Adipocyte (in vitro differentiated cells): ENCODE results near the gene OR10G2.

Source experiments
- DNase-seq: peaks from one replicate; pipeline ENCODE4 v3.0.0-alpha.2; 2015; ENCODE audit warnings: low read depth
- H3K27me3 ChIP-seq: replicated peaks from 2 replicates; pipeline ENCODE4 v1.7.0; 2013; ENCODE audit warnings: mild to moderate bottlenecking, low read length, moderate library complexity; ENCODE audit not compliant: control insufficient read depth, insufficient read depth
- H3K36me3 ChIP-seq: 2 replicates; pipeline ENCODE4 v1.7.0; 2013; ENCODE audit warnings: low read length, mild to moderate bottlenecking, moderate library complexity; ENCODE audit not compliant: control insufficient read depth, insufficient read depth, severe bottlenecking
- H3K4me1 ChIP-seq: 2 replicates; pipeline ENCODE4 v1.7.0; 2013; ENCODE audit warnings: mild to moderate bottlenecking, low read length, moderate library complexity; ENCODE audit not compliant: control insufficient read depth, insufficient read depth
- H3K4me3 ChIP-seq: 2 replicates; pipeline ENCODE4 v1.7.0; 2013; ENCODE audit warnings: mild to moderate bottlenecking, low read length, moderate library complexity
- H3K9ac ChIP-seq: 2 replicates; pipeline ENCODE4 v1.7.0; 2013; ENCODE audit warnings: mild to moderate bottlenecking, low read length, moderate library complexity
- H3K9me3 ChIP-seq: 2 replicates; pipeline ENCODE4 v1.7.0; 2013; ENCODE audit warnings: mild to moderate bottlenecking, low read length, moderate library complexity; ENCODE audit not compliant: control insufficient read depth

The OR10G2 gene, protein sequence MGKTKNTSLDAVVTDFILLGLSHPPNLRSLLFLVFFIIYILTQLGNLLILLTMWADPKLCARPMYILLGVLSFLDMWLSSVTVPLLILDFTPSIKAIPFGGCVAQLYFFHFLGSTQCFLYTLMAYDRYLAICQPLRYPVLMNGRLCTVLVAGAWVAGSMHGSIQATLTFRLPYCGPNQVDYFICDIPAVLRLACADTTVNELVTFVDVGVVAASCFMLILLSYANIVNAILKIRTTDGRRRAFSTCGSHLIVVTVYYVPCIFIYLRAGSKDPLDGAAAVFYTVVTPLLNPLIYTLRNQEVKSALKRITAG

DNA sequence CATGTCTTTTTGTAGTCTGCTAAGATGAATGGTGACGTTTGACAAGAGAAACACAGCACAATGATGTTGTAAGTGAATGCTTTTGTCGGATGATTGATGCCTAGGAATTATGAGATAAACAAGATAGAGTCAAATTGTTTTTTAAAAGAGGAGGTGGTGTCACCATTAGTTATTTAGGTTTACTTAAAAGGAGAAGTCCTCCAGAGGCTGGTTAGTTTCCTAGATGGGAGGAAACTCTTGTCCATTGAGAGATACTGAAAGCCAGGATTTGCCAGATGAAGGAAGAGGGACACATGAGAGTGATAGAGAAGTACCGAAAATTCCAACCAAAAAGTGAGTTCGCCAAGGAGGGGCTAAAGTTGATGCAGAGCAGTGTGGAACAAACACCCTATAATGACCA is at the start of gene OR10G2:
TSS of gene OR10G2 (minus strand) at position 101 of the 400 bp plus-strand sequence. CDS start at position 3, 98 bp downstream.
- no peak within 1 kb of the TSS for H3K9ac ChIP-seq
- H3K4me1 ChIP-seq = no peaks in the 10 kb centered on the region
- H3K27me3 ChIP-seq = no peaks in the 10 kb centered on the region
- H3K4me3 ChIP-seq = no peak within 1 kb of the TSS
- H3K9me3 ChIP-seq = peaks cover 4% of the 10 kb centered on the region
- no peak for DNase-seq
- H3K36me3 ChIP-seq = no peaks in the 10 kb centered on the region

DNA sequence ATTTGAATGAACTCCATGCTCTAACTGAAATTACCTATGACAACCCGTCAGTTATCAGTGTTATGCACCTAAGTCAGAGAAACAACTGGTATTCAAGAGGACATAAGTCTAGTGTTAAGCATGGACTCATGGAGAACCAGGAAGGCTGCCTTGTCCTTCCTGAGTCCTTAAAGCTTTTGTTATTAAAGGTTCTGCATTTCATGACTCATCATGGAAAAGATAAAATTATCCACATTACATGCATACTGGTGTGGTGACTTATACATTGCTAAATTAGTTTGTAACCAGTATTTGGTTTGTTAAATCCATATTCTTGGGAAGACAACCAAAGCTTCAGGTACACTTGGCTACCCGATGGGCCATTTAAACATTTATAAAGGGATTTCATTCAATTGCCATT is 45.3 kb upstream of the OR10G2 start:
- H3K9ac ChIP-seq = no peak overlapping the region
- peaks cover 3% of the 10 kb centered on the region for H3K9me3 ChIP-seq
- H3K4me3 ChIP-seq = no peak overlapping the region
- no peaks in the 10 kb centered on the region for H3K4me1 ChIP-seq
- no peaks in the 10 kb centered on the region for H3K36me3 ChIP-seq
- DNase-seq = peak; percentile 31
- H3K27me3 ChIP-seq = no peaks in the 10 kb centered on the region

DNA sequence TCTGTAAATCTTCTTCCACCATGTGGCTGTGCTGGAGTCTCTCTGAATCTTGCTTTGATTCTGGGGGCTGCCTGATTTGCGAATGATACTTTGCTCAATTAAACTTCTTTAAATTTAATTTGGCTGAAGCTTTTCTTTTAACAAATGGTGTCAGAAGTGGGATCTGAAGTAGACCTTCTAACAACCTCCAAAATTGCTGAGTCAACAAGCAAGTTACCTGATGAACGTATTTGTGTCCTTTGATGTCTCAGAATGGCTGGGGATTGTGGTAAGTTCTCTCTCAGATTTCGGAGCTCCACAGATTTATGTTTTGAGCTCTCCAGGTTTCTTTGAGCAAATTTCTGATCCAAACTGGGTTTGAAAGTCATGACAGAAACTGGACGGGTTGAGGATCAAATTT is 40.8 kb upstream of the OR10G2 start:
- Histone ChIP-seq H3K9me3 (peaks cover 3% of the 10 kb centered on the region), H3K4me1 (no peaks in the 10 kb centered on the region), H3K9ac (no peak overlapping the region), H3K36me3 (no peaks in the 10 kb centered on the region), H3K27me3 (no peaks in the 10 kb centered on the region), H3K4me3 (no peak overlapping the region)
- no peak for DNase-seq

DNA sequence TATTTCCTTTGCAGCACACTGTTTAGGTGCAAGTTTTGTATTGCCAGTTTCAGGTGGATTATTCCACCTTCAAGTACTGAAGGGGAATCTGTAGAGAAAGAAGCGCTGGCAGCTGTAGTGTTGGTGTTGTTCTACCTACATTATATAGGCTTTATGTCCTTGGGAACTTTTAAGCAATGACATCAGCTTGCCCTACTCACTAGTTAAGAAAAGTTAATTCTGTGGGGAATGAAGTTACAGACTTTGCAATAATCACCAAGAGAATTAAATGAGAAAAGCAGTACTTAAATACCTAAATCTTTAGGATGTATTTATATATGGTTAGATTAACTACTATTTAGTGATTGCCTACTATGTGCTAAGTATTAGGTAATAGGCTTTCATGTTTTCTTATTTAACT is 39.0 kb upstream of the OR10G2 start, which contains the start of gene OR4E1:
TSS of gene OR4E1 (minus strand) at position 101 of the 400 bp plus-strand sequence. CDS start 2,883 bp downstream, outside the sequence.
- no peaks in the 10 kb centered on the region for H3K4me1 ChIP-seq
- no peak for DNase-seq
- peaks cover 3% of the 10 kb centered on the region for H3K9me3 ChIP-seq
- no peak within 1 kb of the TSS for H3K4me3 ChIP-seq
- H3K27me3 ChIP-seq = no peaks in the 10 kb centered on the region
- no peaks in the 10 kb centered on the region for H3K36me3 ChIP-seq
- H3K9ac ChIP-seq = no peak within 1 kb of the TSS

DNA sequence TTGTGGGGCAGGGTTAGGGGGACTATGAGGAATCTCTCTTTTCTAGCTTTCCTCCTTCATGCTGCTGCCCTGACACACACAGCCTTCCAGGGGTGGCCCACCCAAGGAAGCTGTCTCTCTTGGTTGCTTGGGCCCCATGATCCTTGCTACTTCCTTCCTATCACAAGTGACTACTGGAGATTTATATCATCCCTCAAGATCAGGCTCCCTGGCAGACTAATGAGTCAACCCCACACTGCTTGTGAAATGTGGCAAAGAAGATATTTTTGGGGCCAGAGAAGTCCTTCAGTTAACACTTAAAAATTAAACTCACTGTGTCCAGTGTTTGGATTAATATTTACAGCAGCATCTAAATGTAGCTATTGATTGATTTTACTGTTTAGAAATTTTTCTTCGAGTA is 37.4 kb upstream of the OR10G2 start:
- Histone ChIP-seq H3K9me3 (peaks cover 3% of the 10 kb centered on the region), H3K9ac (no peak overlapping the region), H3K4me3 (no peak overlapping the region), H3K27me3 (no peaks in the 10 kb centered on the region), H3K36me3 (no peaks in the 10 kb centered on the region), H3K4me1 (no peaks in the 10 kb centered on the region)
- DNase-seq = no peak

DNA sequence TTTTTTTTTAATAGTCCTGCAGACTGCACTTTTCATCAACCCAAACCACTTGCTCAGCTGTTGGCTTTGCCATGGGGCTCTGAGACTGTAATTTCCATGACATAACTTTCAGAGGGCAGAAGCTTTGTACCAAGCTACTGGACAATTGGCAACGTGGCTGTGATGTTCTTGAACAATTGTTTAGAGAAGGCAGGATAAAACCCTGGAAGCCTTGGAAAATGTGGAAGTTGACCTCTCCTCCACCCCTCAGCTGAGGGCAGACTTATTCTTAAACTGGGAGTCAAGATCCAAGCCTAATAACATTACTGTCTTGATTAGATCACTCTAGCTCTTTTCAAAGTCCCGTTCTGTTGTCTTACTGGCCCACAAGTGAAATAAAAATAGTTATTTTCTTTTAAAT is 36.6 kb upstream of the OR10G2 start:
- Histone ChIP-seq H3K27me3 (no peaks in the 10 kb centered on the region), H3K4me3 (no peak overlapping the region), H3K36me3 (no peaks in the 10 kb centered on the region), H3K9ac (no peak overlapping the region), H3K4me1 (no peaks in the 10 kb centered on the region), H3K9me3 (peaks cover 3% of the 10 kb centered on the region)
- DNase-seq = no peak

DNA sequence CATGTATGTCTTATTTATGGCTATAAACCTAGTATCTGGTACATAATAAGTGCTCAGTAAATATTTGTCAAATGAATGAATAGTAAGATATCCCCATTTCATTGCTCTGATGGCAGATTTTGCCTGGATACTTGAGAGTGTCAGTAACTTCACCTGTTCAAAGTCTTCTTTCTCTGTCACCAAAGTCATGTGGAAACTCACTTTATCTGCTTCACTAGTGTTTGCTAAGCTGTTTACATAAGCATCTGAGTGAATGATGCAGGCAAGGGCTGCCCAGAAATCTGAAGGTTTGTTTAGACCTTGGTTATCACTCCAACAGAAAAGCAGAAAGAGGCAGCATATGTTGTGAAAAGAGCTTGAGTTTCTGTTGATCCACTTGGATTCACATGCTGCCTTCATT is 34.5 kb upstream of the OR10G2 start:
- Histone ChIP-seq H3K4me1 (no peaks in the 10 kb centered on the region), H3K9ac (no peak overlapping the region), H3K4me3 (no peak overlapping the region), H3K36me3 (no peaks in the 10 kb centered on the region), H3K9me3 (peaks cover 2% of the 10 kb centered on the region), H3K27me3 (no peaks in the 10 kb centered on the region)
- no peak for DNase-seq

DNA sequence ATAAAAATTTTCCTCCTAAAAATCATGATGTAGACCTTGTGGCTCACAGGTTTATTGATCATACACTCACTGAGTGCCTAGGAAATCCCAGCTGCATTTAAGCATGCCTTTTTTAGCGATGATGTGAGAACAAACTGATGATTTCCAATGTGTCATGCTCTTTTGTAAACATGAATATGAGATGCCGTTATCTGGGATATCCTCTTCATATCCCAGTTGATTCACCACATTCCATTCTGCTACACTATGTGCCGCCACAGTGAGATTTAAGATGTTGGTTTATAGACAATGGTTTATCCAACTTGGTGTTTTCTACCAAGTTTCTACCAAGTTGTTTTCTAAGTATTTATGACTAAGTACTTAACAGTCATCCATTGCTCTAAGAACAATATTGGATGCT is 33.6 kb upstream of the OR10G2 start:
- no peaks in the 10 kb centered on the region for H3K4me1 ChIP-seq
- H3K4me3 ChIP-seq = no peak overlapping the region
- H3K27me3 ChIP-seq = no peaks in the 10 kb centered on the region
- peaks cover 2% of the 10 kb centered on the region for H3K9me3 ChIP-seq
- H3K9ac ChIP-seq = no peak overlapping the region
- peak; percentile 4 for DNase-seq
- no peaks in the 10 kb centered on the region for H3K36me3 ChIP-seq

DNA sequence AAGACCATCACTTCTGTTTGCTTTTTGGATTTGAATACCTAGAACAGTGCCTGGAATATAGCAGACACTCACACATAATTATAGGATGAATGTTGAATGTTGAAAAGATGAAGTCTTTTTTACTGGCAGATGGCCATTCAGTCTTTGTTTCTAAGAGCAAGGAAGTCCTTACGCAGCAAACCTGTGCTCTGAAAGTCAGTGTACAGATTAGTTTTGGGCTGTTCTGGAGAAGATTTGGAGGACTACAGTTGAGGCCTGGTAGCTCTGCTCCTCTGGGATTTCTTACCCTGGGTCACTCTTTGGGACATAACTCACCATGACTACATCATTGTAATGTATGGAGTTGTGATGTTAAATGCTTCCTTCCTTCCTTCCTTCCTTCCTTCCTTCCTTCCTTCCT is 22.2 kb upstream of the OR10G2 start:
- Histone ChIP-seq H3K36me3 (no peaks in the 10 kb centered on the region), H3K4me3 (no peak overlapping the region), H3K27me3 (peaks cover 12% of the 10 kb centered on the region), H3K4me1 (no peaks in the 10 kb centered on the region), H3K9me3 (no peaks in the 10 kb centered on the region), H3K9ac (no peak overlapping the region)
- no peak for DNase-seq

DNA sequence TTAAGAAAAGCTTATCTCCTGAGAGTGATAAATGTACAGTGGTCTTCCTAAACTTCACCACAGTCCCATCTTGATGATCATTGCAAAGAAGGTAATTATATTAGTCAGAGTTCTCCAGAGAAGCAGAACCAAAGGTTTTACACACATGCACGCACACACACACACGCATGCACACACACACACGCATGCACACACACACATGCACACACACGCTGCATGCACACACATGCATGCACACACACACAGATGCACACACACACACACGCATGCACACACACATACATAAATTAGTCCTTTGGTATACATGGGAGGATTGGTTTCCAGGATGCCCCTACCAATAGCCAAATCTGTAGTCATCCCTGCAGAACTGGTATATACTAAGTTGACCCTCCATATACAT is 19.5 kb upstream of the OR10G2 start:
- Histone ChIP-seq H3K4me3 (no peak overlapping the region), H3K4me1 (no peaks in the 10 kb centered on the region), H3K36me3 (no peaks in the 10 kb centered on the region), H3K9ac (no peak overlapping the region), H3K9me3 (peaks cover 3% of the 10 kb centered on the region), H3K27me3 (peaks cover 12% of the 10 kb centered on the region)
- DNase-seq = no peak

DNA sequence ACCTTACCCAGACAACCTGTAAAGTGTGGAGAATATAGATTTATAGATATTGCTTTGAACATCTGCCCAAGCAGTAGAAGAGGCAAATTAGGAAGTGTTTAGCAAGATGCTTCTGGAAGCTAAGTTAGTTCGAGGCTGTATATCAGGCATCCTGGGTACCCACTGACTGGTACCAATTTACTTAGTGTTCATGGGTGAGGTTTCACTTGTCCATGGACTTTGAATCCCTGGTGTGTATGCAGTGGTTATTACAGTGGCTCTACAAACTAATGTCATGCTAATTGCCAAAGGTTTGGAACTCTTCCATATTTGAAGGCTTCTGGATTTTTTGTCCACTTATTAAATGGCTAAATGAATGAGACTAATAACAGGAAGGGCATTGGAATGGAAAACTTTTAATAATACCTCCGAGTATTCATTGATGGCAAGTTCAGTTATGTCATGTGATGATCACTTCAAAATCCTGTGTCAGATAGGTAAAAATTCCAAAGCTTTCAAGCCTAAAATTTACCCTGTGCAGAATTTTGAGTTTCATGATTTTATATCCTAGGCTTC is 18.7 kb upstream of the OR10G2 start, which contains the start of gene OR4E2:
TSS of gene OR4E2 (plus strand) at position 505 of the 555 bp plus-strand sequence. CDS start 11,248 bp downstream, outside the sequence.
- Histone ChIP-seq H3K27me3 (peaks cover 12% of the 10 kb centered on the region), H3K36me3 (no peaks in the 10 kb centered on the region), H3K4me3 (no peak within 1 kb of the TSS), H3K9me3 (peaks cover 3% of the 10 kb centered on the region), H3K9ac (no peak within 1 kb of the TSS), H3K4me1 (no peaks in the 10 kb centered on the region)
- DNase-seq = no peak
